NCI-H2196 treated with DMSO at 0.1 percent for 48 hours (cell line): ENCODE results near the gene FCER1G.

Experiments
- DNase-seq: peaks from one replicate; lab custom pipeline; 2025; ENCODE audit not compliant: unreplicated experiment; lab: John Stamatoyannopoulos, UW

Gene FCER1G

GRCh38 chr1:161187311-161187710 lies 27.8 kb upstream of the FCER1G start:
- DNase-seq: no peak

- no peak for DNase-seq
Observed at GRCh38 chr1:161188381-161188780, 26.7 kb upstream of the FCER1G start.

- no peak for DNase-seq
Observed at GRCh38 chr1:161189036-161189435, 26.1 kb upstream of the FCER1G start.

GRCh38 chr1:161190962-161191521 lies 24.1 kb upstream of the FCER1G start:
- DNase-seq: no peak

GRCh38 chr1:161191971-161192370 lies 23.1 kb upstream of the FCER1G start:
- no peak for DNase-seq

GRCh38 chr1:161192476-161193465 lies 22.3 kb upstream of the FCER1G start:
- peak; percentile 73 for DNase-seq

- DNase-seq: no peak
Observed at GRCh38 chr1:161193561-161194235, 21.4 kb upstream of the FCER1G start.

DNA sequence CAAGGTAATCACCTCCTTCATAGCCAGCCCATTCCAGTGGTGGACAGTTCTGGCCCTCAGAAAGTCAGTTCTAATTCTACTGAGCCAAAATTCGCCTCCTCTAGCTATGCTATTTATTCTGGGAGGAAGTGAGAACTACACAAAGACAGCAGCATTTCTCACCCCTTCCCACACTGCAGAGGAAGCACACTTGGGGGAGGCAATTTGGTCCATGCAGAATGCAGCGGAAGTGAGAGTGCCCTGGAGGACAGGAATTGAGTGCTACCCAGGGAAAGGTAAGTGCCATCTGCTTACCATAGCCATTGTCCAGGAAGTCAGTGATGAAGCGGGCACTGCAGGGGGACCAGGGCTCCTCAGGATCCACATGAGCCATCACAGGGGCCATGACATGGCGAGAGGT lies 19.9 kb upstream of the FCER1G start:
- no peak for DNase-seq

- no peak for DNase-seq
Observed at GRCh38 chr1:161196111-161196510, 19.0 kb upstream of the FCER1G start.

DNA sequence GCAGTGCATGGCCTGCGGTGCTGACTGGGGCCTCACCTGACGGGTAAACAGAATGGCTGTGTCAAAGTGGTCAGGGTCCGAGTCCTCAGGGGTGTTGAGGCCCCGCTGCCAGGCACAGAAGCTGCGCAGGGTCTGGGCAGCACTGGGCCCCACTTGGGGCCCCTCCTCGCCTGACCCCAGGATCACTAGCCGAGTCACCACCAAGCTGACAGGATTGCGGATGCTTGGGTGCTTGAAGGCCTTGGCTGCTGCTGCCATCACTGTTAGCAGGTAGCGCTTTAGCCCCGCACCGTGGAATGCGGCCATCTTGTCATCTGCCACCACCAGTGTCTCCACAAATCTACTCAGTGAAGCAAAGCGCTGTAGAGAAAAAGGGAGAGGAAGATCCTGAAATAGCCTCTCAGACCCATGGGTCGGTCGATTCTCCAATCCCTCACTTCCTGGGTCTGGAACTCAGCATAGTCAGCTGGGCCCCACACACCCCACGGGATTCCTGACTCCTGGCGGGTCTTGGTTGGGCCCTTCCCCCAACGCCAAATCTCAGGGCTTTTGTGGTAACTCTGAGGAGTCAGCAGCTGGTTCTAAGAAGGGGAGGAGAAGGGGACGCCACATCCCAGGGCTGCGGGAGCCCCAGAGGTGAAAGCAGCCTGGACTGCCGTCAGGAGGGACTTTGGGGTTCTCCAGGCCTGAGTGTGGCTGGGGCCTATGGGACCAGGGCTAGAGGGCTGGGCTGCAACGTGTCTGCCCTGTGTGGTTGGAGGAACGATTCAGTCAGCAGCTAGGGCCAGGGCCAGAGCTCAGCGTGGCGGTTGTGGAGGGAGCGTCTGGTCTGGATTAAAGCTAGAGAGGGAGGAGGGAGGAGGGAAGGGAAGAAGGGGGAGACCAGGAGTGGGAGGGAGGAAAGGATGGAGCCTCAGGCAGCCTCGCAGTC lies 18.3 kb upstream of the FCER1G start:
- no peak for DNase-seq

GRCh38 chr1:161197560-161198193 lies 17.4 kb upstream of the FCER1G start:
- DNase-seq: no peak

DNA sequence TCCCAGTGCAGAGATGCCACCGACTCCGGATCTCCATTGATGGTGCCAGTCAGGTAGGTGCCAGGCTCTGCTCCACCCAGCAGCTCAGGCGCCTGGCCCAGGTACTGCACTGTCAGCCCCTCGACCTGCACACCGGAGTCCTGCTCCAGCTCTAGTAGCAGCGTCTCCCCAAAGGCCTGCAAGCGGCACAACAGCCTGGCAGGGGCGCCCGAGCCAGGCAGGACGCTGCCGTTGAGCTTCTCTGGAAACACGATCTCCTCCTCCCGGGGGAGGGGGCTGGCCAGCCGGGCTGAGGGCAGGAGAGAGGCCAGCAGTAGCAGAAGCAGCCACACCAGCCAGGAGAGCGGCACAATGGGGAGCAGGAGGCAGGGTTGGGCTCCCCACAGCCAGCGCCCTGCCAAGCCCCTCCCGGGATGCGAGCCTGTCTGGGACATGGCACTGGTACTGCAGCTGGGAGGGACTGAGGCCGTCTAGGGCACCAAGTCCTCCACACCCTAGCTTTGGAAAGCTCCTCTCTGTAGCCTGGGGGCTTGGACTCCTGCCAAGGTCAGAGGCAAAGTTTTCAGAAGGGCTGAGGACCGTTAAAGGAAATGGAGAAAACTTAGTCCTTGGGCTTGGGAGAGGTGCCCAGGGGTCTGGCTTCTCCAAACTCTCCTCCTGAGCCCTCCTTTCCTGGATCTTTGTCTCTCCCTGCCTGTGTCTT lies 16.8 kb upstream of the FCER1G start:
- DNase-seq: peak; percentile 19

- no peak for DNase-seq
Observed at GRCh38 chr1:161198897-161199431, 16.1 kb upstream of the FCER1G start, which contains the start of gene ADAMTS4. ADAMTS4 (minus strand) TSS chr1:161199054; CDS start chr1:161198627, 427 bp downstream.

GRCh38 chr1:161199506-161200139 lies 15.5 kb upstream of the FCER1G start:
- DNase-seq: no peak

- DNase-seq: no peak
Observed at GRCh38 chr1:161200421-161200991, 14.6 kb upstream of the FCER1G start.

DNA sequence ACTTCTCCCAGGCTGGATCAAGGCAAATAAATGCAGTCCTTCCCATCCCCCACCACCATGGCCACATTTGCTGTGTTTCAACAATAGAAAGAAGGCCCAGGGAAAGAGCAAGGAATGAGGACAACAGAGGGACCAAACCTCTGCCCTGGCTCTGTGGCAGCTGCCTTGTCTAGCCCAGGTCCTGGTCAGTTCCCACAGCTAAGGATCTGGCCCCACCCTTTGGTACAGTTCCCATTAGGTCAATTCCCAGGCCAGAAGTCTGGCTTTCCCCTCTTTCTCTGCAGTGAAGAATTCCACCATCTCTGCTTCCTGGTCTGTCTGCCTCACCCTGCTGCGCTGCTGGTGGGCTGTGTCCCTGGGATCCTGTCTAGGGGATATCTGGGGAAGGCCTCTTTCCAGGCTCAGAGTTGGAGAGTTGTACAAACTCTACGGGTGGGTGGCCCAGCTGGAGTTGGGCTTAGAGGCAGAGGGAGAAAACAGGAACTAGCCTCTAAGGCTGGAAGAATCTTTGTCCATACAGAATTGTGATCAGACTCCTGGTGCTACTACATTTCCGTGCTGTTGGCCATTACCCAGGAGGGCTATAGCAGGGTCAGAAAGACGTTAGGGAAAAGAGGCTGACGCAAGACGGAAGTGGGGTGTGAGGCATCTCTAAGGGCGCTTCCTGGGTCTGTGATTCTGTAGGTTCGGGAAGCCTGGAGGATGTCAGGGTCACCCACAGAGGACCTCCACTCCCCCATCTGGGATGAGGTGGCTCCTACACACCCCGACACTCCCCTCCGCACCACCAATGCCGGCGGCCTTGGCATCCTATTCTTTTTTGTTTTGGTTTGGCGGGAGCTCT lies 13.9 kb upstream of the FCER1G start:
- no peak for DNase-seq
